ENCODE data around the gene SLC2A1.
A peak's percentile ranks its signal among the peaks of the same experiment; 100 is the strongest.

Gene SLC2A1

DNA sequence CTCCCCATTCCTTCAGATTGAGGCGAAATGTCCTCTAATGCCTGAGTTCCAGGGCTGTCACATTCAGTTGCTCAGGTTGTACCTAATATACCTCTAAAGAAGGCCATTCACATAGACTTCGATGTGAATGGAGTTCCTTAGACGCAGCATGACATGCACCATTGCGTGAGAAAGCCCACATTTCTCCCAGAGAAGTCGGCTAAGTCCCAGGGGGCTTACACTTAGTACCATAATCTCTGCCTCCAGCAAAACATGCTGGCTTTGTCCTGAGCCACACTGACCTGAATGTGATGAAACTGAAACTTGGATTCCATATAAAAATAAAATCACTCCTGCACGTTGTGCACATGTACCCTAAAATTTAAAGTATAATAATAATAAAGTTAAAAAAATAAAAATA lies 23.2 kb upstream of the SLC2A1 start:
- in situ Hi-C loops (cut with HindIII; ENCODE audit: low pct_ligation_motif_present, low pct_unique_long_range_greater_than_20kb, low sequenced_read_pairs): no loop called here
- DNase-seq: no peak

DNA sequence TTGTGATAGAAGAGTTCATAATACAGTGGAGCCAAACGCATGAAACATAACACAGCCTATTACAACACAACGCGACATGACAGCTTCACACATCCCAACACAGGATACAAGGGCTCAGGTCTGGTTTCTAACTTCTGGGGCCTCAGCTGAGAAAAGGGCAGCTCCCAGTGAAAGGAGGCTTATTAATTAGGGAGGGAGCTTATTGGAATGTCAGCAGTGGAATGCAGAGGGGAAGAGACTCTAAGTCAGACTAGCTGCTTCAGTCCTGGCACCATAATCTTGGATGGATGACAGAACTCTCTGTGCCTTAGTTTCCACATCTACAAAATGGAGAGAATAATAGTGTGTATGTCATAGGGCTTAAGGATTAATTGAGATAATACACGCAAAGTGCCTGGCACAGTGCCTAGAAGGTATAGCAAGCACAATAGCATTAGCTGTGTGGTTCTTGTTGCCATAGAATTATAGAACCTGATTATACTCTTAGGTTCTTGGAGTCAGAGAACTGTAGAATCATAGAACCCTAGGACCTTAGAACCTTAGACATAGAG lies 22.7 kb upstream of the SLC2A1 start:
- DNase-seq: no peak
- in situ Hi-C loops (cut with HindIII; ENCODE audit: low pct_ligation_motif_present, low pct_unique_long_range_greater_than_20kb, low sequenced_read_pairs): no loop called here

DNA sequence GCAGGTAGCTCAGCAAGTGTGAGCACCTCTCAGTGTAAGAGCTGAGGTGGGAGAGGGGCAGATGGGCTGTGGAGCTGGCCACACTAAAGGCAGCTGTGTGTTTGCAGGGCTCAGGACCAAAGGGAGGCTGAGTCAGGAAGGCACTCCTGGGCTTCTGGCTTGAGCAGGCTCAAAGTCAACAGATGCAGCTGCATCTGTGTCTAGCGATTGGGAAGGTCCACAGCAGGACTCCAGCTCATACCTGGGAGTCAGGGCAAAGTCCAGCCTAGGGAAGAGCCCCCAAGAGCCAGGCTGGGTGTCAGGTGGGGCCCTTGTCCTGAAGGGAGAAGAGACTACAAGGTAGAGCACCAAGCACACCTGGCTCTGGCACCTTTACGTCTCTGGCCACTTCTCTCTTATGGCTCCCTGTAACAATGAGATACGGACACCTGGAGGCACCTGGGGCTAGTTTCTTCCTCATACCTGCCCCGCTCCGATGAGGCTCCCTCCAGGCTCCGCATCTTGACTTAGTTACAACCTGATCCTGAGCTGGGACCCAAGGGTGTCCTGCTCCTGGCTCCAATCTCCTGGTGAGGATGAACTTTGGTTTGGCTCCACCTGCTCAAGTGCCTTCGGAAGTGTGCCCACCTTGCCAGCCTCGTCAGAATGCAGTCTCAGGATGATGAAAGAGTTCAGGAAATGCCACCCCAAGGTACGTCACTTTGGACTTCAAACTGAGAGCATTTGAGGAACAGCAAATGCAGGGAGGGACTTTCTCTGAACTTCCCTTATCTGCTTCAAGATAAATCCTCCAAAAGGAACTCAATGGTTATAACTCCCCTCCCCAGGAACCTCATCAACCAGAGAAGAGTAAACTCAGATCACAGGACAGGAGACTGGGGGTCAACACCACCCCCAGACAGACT lies 21.5 kb upstream of the SLC2A1 start:
- DNase-seq: no peak
- in situ Hi-C loops (cut with HindIII; ENCODE audit: low pct_ligation_motif_present, low pct_unique_long_range_greater_than_20kb, low sequenced_read_pairs): no loop called here

DNA sequence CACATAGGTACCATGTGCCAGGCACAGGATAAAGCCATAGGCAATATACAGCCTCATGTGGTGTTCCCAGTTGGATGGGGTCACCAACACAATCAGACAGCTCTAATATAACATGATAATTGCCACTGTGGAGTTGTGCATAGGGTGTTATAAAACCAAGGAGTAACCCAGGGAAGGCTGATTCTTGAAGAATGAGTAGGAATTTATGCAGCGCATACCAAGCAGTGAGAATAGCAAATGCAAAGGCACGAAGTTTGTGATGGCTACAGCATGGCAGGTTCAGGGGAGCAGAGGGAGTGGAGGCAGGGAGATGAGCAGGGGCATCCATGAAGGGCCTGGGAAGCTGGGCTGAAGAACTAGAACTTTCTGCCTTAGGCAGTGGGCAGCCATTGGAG lies 20.4 kb upstream of the SLC2A1 start:
- in situ Hi-C loops (cut with HindIII; ENCODE audit: low pct_ligation_motif_present, low pct_unique_long_range_greater_than_20kb, low sequenced_read_pairs): no loop called here
- no peak for DNase-seq

DNA sequence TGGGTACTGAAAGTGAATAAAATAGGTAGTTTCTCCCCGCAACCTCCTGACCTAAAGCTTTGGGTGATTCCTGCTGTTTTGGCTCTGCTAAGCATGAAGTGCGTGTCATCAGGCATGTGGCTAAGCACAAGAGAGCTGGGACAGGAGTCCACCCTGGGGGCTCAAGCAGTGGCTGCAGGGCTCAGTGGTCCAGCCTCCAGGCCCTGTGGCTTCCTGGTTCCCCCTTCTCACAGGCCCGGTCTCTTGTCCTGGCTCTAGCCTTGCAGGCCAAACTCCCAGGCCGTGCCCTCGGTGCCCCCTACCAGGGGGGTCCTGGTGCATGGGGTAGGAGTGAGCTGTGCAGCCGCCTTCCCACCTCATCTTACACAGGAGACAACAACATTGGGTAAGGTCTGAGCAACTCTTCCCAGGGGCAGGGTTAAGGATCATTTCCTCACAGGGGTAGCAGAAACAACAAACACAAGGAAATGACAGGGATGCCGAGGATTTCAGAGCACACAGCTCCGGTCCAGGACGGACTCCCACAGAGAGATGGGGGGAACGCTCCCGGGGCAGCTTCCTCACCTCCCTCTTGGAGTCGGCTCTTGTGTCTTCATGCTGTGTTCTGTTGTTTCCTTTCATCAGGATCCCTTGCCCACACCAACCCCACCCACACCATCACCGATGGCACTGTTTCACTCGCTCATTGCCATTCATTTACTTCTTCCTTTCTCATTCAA lies 19.8 kb upstream of the SLC2A1 start:
- in situ Hi-C loops (cut with HindIII; ENCODE audit: low pct_ligation_motif_present, low pct_unique_long_range_greater_than_20kb, low sequenced_read_pairs): no loop called here
- no peak for DNase-seq

DNA sequence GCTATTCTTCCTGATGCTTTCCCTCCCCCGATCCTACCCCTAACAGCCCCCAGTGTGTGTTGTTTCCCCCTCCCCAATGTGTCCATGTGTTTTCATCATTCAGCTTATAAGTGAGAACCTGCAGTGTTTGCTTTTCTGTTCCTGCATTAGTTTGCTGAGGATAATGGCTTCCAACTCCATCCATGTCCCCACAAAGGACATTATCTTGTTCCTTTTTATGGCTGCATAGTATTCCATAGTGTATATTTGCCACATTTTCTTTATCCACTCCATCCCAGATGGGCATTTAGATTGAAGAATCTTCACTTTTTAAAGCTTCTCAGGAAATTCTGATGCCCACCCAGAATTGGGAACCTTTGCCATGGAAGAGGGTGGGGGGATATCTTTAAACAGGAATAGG lies 19.0 kb upstream of the SLC2A1 start:
- in situ Hi-C loops (cut with HindIII; ENCODE audit: low pct_ligation_motif_present, low pct_unique_long_range_greater_than_20kb, low sequenced_read_pairs): no loop called here
- DNase-seq: no peak

DNA sequence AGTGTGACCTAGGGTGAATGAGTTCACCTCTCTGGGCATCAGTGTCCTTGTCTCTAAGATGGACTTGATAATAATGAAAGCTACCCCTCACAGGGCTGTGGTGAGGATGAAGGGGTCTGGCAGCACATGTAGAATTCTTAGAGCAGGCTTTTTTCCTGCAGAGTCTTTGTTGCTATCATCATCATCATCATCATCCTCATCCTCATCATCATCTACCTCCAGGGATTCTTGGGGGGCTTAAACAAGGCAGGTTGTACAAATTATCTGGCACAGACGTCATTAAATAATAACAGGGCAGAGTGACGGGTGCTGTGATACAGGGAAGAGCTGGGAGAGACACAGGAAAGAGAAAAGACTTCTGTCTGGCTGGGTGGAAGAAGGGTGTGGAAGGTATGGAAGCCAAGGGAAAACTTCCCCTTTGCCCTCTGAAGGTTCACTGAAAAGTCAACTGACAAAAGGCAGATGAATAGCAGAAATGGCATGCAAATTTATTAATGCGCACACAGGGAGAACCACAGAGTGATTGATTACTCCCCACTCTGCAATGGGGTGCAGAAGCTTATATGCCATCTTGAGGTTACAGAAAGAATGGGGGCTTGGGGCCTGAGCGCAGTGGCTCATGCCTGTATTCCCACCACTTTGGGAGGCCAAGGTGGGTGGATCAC lies 17.0 kb upstream of the SLC2A1 start:
- in situ Hi-C loops (cut with HindIII; ENCODE audit: low pct_ligation_motif_present, low pct_unique_long_range_greater_than_20kb, low sequenced_read_pairs): no loop called here

DNA sequence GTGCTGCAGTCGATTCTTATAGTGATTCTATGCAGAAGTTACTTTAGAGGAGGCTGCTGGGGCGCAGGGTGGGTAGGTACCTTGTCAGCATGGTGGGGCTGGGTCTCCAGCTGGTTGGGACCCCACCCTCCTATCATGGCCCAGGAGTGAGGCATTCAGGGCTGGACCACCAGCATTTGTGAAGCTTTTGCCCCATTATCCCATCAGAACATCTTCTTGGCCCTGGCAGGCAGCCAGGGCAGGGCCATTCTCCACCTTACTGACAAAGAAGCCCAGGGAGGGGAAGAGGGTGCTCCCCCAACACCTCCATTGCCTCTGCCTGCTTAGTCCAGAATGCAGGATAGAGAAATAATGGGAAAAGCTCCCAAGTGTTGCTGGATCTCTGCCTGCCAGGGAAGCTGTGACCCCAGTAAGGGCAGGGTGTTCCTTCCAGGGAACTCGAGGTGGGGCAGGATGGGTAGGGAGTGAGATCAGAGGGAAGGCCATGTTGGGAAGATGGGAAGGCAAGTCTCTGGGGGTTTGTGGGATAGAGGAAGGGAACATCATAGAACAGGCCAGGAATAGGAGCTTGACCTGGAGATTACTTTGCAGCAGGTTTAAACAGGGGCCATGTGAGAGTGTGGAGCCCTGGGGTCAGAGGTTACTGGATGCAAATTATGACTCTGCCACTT lies 16.2 kb upstream of the SLC2A1 start:
- no peak for DNase-seq

More for the DNA sequence above, 17.0 kb upstream of the SLC2A1 start:
- DNase-seq: no peak

DNA sequence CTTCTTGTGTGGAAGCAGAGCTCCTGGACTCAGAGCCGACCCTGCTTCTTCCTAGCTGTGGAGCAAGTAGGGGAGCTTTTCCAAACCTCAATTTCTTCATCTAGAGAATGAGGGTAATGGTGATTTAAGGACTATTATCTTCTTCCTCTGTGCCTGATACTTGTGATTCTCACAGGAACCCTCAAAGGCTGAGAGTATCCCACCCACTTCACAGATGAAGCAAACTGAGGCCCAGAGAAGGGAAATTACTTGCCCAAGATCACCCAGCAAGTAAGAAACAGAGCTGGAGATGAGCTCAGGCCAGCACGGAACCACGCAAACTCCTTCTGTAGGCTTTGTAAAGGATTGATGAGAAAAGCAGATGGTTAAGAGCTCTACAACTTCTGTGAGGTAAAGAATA lies 15.1 kb upstream of the SLC2A1 start:
- in situ Hi-C loops (cut with HindIII; ENCODE audit: low pct_ligation_motif_present, low pct_unique_long_range_greater_than_20kb, low sequenced_read_pairs): no loop called here

More for the DNA sequence above, 16.2 kb upstream of the SLC2A1 start:
- in situ Hi-C loops (cut with HindIII; ENCODE audit: low pct_ligation_motif_present, low pct_unique_long_range_greater_than_20kb, low sequenced_read_pairs): no loop called here

DNA sequence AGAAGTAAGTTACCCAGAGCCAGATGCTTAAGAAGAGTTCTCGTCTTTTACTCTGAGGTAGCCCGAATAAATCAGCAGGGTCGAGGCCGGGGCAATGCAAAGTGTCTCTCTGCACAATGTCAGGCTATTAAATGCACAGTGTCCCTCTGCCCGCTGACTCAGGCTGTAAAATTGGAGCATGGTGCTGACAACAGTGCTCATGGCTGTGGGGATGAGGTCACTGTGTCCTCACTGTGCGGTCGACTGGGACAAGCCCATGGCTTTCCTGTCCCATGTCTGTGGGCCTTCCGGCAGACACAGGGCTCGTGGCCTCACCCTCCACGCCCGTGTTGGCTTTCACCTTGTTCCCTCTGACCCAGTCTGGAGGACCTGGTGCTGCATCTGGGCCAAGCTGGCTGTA lies 14.6 kb upstream of the SLC2A1 start:
- no peak for DNase-seq
- in situ Hi-C loops (cut with HindIII; ENCODE audit: low pct_ligation_motif_present, low pct_unique_long_range_greater_than_20kb, low sequenced_read_pairs): no loop called here

More for the DNA sequence above, 15.1 kb upstream of the SLC2A1 start:
- no peak for DNase-seq

DNA sequence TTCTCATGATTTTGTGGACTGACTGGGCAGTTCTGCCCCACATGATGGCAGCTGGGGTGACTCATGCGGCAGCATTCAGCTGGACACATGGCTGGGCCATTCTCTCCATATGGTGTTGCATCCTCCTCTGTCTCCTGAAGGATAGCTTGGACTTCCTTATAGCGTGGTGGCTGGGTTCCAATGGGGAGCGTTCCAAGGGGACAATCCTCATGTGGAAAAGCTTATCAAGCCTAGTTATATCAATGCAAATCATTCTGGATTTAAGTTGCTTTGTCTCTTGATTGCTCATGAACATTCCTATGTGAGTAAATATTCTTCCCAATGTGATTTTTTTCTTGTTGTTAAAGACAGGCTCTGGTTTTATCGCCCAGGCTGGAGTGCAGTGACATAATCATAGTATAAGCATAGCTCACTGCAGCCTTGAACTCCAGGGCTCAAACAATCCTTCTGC lies 13.2 kb upstream of the SLC2A1 start:
- DNase-seq: no peak
- in situ Hi-C loops (cut with HindIII; ENCODE audit: low pct_ligation_motif_present, low pct_unique_long_range_greater_than_20kb, low sequenced_read_pairs): no loop called here

DNA sequence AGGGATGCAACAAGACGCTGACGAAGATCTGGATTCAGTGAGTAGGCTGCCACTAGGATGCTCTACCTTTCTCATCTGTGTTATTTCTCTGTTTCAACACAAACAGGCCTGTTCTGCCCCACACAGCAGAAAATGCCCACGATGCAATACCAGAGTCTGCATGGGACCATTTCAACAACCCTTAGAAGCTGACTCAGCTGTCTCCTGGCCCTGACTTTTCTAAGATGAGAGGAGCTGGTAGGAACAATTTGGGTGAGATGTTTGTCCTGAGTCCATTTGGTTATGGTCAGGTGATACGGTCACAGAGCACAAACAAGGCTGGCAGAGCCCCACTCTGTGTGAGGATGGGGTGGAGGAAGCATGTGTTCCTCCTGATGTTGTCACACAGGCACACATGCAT lies 11.5 kb upstream of the SLC2A1 start:
- in situ Hi-C loops (cut with HindIII; ENCODE audit: low pct_ligation_motif_present, low pct_unique_long_range_greater_than_20kb, low sequenced_read_pairs): no loop called here
- DNase-seq: no peak

DNA sequence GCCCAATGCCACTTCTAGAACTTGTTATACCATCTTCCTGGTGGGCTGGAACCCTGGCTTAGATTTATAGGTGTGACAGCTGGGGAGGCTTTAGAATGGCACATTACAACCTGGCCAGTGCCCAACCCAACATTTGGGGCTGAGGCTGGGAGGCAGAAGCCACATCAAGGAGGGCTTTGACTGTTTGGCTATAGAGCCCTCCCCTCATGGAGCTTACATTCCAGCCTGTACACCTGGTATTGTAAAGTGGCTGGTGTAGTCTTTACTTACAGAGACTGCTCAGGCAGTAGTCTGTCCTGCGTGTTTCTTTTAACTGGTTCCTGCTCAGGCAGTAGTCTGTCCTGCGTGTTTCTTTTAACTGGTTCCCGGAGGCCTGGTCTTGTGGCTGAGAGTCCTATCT lies 10.0 kb upstream of the SLC2A1 start:
- DNase-seq: no peak
- in situ Hi-C loops (cut with HindIII; ENCODE audit: low pct_ligation_motif_present, low pct_unique_long_range_greater_than_20kb, low sequenced_read_pairs): no loop called here

DNA sequence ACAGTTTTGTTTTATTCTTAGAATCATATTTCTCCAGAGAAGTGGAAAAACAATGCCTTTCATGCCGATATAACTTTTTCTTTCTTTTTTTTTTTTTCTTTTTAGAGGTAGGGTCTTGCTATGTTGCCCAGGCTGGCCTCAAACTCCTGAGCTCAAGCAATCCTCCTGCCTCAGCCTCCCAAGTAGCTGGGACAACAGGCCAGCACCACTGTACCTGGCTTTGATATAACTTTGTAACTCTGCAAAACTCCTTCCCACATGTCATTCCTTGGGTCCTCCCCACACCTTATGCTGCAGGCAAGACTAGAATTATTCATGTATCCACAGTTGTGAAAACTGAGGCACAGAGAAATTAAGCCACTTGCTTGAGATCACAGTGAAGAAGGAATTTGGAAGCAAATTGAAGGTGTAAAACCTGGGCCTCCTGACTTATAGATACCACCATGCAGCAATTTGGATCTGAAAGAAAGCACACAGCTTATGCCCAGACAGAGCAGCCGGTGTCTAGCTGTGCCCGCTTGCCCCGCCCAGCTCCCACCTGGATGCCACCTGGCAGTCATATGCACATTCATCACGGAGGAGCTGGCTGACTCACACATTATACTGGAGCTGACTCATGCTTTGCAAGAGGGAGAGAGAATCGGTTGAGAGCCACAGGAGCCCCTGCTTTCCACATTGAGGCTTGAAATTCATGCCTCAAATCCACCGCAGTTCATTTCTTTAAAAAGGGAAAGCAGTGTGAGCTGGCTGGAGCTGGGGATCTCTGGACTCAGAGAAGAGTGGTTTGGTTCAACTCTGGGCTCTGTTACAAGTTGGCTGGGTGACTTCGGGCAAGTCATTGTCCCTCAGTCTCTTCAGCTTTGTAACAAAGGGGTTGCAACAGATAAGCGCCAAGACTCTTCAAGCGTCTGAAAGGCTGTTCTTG lies 8.3 kb upstream of the SLC2A1 start:
- peak; percentile 94 for DNase-seq
- in situ Hi-C loops (cut with HindIII; ENCODE audit: low pct_ligation_motif_present, low pct_unique_long_range_greater_than_20kb, low sequenced_read_pairs): no loop called here

DNA sequence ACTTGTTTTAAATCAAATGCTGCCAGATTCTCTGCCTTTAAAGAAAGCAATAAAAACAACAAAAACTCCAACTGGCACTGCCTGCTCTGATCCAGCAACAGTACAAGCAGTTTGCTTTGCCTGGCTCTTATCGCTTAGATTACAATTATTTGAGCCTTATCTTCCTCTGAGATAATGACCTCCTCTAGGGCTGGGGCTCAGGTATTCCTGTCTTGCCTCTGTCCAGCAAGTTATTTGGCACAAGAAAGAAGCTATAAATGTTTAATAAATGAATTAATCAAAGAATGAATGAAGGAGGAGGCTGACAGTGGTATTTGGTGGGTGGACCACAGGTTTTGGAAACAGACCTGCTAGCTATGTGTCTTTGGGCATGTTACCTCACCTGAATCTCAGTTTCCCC lies 6.7 kb upstream of the SLC2A1 start:
- in situ Hi-C loops (cut with HindIII; ENCODE audit: low pct_ligation_motif_present, low pct_unique_long_range_greater_than_20kb, low sequenced_read_pairs): no loop called here
- no peak for DNase-seq

DNA sequence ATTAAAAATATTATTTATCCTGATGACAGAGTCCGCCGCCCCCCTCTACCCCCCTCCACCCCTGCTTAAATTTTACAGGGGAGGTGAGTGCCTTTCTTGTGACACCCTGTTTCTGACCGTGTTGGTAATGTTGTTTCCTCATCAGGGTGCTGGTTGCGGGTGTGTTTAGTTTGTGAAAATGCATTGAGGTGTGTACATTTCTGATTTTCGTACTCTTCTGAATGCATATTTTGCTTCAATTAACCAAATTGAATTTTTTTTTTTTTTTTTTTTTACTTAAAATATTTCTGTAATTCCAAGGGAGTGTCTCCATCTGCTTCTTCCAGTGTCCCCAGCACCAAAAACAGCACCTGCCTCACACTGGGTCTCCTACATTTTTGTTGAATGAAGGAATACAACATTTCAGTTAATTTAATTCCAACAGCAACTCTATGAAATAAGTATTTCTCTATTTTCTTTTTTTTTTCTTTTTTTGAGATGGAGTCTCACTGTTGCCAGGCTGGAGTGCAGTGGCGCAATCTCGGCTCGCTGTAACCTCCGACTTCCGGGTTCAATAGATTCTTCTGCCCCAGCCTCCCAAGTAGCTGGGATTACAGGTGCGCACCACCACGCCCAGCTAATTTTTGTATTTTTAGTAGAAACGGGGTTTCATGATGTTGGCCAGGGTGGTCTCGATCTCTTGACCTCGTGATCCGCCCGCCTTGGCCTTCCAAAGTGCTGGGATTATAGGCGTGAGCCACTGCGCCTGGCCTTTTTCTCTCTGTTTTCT lies 5.6 kb upstream of the SLC2A1 start:
- in situ Hi-C loops (cut with HindIII; ENCODE audit: low pct_ligation_motif_present, low pct_unique_long_range_greater_than_20kb, low sequenced_read_pairs): no loop called here
- DNase-seq: no peak
